Endothelial cell of umbilical vein (primary cell): ENCODE measurements around the gene MISP. TPM values are rescaled to one million over a fixed set of nuclear protein-coding genes. Genes with fewer than 3 reads are reported as not detected.

Experiments used
- BruUV-seq: library from RNA; stranded (reverse); fragments of 400-500 nt; replicated peaks from 2 replicates; lab custom pipeline; 2021; lab: Mats Ljungman, UMichigan
- CTCF ChIA-PET: fragments of 300-600, 350-600 bp; sonication (Branson Sonifier 250); formaldehyde crosslinking; loops from one replicate; lab custom pipeline; 2021; ENCODE audit warnings: antibody characterized with exemption, inconsistent platforms; lab: Charles Lee
- POLR2A ChIA-PET: fragments of 300-600, 350-600 bp; sonication (Branson Sonifier 250); formaldehyde crosslinking; loops from one replicate; lab custom pipeline; 2021; ENCODE audit warnings: antibody characterized with exemption, inconsistent platforms; lab: Charles Lee
- DNase-seq: peaks from one replicate; pipeline ENCODE4 v3.0.0-alpha.2; 2011; ENCODE audit warnings: low read depth, low spot score
- FAIRE-seq: peaks from 2 replicates; lab custom pipeline; 2011; peaks lifted over from hg19 to GRCh38; lab: Jason Lieb, UNC
- H2AFZ ChIP-seq: 2 replicates; pipeline ENCODE4 v1.6.0; 2012; ENCODE audit warnings: low read depth, low read length, control low read depth, inconsistent platforms
- H3K27ac ChIP-seq: 2 replicates; pipeline ENCODE4 v1.5.1; 2011; ENCODE audit warnings: low read depth, mild to moderate bottlenecking, control low read depth, low read length, moderate library complexity; ENCODE audit not compliant: insufficient read depth
- H3K27me3 ChIP-seq, 2 experiments: 2 replicates each; pipeline versions ENCODE4 v1.6.0 to v1.6.1; 2011; ENCODE audit warnings: low read length in 2 of 2, mixed read lengths in 1 of 2; ENCODE audit not compliant: control insufficient read depth in 2 of 2, insufficient read depth in 2 of 2
- H3K36me3 ChIP-seq, 2 experiments: 2 replicates in 1 of 2; 3 replicates in 1 of 2; pipeline ENCODE4 v1.5.1; 2011; ENCODE audit warnings: low read length in 2 of 2, mild to moderate bottlenecking in 1 of 2, moderate library complexity in 1 of 2; ENCODE audit not compliant: control insufficient read depth in 2 of 2, insufficient read depth in 2 of 2; ENCODE audit errors: extremely low read depth in 1 of 2
- H3K4me1 ChIP-seq: 3 replicates; pipeline ENCODE4 v1.5.1; 2011; ENCODE audit warnings: mild to moderate bottlenecking, low read length; ENCODE audit not compliant: control insufficient read depth, insufficient read depth; ENCODE audit errors: extremely low read depth
- H3K4me2 ChIP-seq: 2 replicates; pipeline ENCODE4 v1.6.1; 2011; ENCODE audit warnings: low read length, control low read depth, mixed read lengths; ENCODE audit not compliant: insufficient read depth
- H3K4me3 ChIP-seq, 3 experiments: fragments of 200-600 bp in 1 of 3; sonication (generic), shearing (Covaris generic) in 1 of 3; replicated peaks in 1 of 3; 2 replicates each; pipeline ENCODE4 v1.5.1; 2011 to 2016; ENCODE audit warnings: control low read depth in 3 of 3, low read length in 3 of 3, mild to moderate bottlenecking in 2 of 3, inconsistent platforms in 1 of 3, low read depth in 1 of 3, moderate library complexity in 1 of 3; ENCODE audit not compliant: insufficient read depth in 1 of 3
- H3K79me2 ChIP-seq: 2 replicates; pipeline ENCODE4 v1.6.0; 2012; ENCODE audit warnings: low read length, inconsistent platforms; ENCODE audit not compliant: control insufficient read depth, insufficient read depth
- H3K9ac ChIP-seq: replicated peaks from 2 replicates; pipeline ENCODE3; 2011; ENCODE audit warnings: low read length, control low read depth; ENCODE audit not compliant: insufficient read depth; ENCODE audit errors: extremely low read depth
- H3K9me1 ChIP-seq: replicated peaks from 3 replicates; pipeline ENCODE4 v1.6.0; 2011; ENCODE audit warnings: mild to moderate bottlenecking, low read length; ENCODE audit not compliant: control insufficient read depth, insufficient read depth; ENCODE audit errors: extremely low read depth
- H3K9me3 ChIP-seq: replicated peaks from 2 replicates; pipeline ENCODE4 v1.5.1; 2012; ENCODE audit warnings: low read length, inconsistent platforms; ENCODE audit not compliant: control insufficient read depth, insufficient read depth
- H4K20me1 ChIP-seq: replicated peaks from 2 replicates; pipeline ENCODE3; 2011; ENCODE audit warnings: mild to moderate bottlenecking, low read length; ENCODE audit not compliant: control insufficient read depth, insufficient read depth; ENCODE audit errors: extremely low read depth
- EZH2 ChIP-seq: IDR thresholded peaks from 2 replicates; pipeline ENCODE4 v1.6.1; 2012; ENCODE audit warnings: borderline replicate concordance, low read depth, mild to moderate bottlenecking, moderate library complexity, low read length, inconsistent platforms; ENCODE audit not compliant: severe bottlenecking
- FOS ChIP-seq: IDR thresholded peaks from 2 replicates; pipeline ENCODE4 v1.6.1; 2011; ENCODE audit warnings: mild to moderate bottlenecking, low read length, moderate library complexity, borderline replicate concordance; ENCODE audit not compliant: insufficient read depth
- GATA2 ChIP-seq: IDR thresholded peaks from 2 replicates; pipeline ENCODE4 v1.7.0; 2011; ENCODE audit warnings: low read depth, mild to moderate bottlenecking, moderate library complexity, mixed read lengths, low read length; ENCODE audit not compliant: insufficient read length, insufficient read depth
- POLR2A ChIP-seq: IDR thresholded peaks from 2 replicates; pipeline ENCODE4 v1.6.1; 2012; ENCODE audit warnings: low read depth, mild to moderate bottlenecking, control low read depth, low read length
- POLR2AphosphoS5 ChIP-seq: IDR thresholded peaks from 2 replicates; pipeline ENCODE4 v1.6.1; 2012; ENCODE audit warnings: low read depth, mild to moderate bottlenecking, control low read depth, low read length, moderate library complexity; ENCODE audit not compliant: insufficient read depth
- dilution Hi-C: fragments of 300-500 bp; cut with MboI; formaldehyde crosslinking; loops from one replicate; pipeline ENCODE4 v1.15.0; 2019; ENCODE audit warnings: low sequenced_read_pairs; ENCODE audit not compliant: extremely low pct_ligation_motif_present
- intact Hi-C: fragments of 100-400 bp; cut with micrococcal nuclease; formaldehyde crosslinking; loops from one replicate; pipeline ENCODE4 v1.10.0; 2022
- polyA plus RNA-seq, 4 experiments: library from polyadenylated mRNA; depleted of rRNA in 3 of 4; stranded (reverse) in 3 of 4; unstranded in 1 of 4; fragments of >200 nt; gene quantifications; 2 replicates each; pipeline versions ENCODE4 v1.2.1 to v1.2.3, GENCODE V29; 2011 to 2012; ENCODE audit warnings: missing spikeins in 1 of 4
- total RNA-seq: library from RNA; stranded (reverse); gene quantifications from 2 replicates; pipeline ENCODE4 v1.2.3, GENCODE V29; 2021
- TF ChIP-seq, protein P1 (sequence below): IDR thresholded peaks from 2 replicates; pipeline ENCODE4 v1.6.1; 2011; ENCODE audit not compliant: insufficient read depth, insufficient read length

MISP gene
- total and polyA plus RNA-seq, 2 donors (not counting 3 experiments of a cell fraction or from before 2014, with no cell fraction given) = not detected

DNA sequence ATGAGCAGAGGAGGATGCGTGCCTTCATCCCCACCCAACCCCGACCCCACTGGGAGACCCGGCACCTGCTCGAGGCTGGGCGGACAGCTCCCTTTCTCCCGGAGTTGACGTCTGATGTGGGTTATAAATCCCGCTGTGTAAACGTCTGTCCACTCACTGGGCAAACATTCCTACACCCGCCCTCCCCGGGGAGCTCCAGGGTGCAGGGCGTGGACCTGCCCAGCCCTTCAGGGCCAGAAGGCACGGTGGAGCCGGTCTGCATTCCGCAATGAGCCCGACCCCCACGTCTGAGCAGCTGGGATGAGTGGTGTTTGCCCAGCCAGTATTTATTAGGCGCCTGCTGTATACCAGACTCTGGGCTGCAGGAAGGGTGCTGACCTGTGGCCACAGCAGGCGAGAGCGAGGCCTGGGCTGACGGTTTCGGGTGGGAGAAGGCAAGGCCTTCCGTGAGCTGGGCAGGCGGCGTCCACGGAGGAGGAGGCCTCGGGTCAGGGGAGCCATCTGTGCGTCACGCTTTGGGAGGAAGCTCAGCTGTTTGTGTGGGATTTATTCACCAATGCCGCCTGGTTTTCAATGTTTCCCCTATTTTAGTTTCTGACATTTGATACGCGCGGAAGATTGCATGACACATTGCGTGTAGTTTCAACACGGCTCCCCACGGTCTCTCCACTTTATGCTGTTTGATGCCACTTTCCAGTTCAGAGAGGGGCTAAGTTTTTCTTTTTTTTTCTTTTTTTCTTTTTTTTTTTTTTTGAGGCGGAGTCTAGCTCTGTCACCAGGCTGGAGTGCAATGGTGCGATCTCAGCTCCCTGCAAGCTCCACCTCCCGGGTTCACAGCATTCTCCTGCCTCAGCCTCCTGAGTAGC lies 2.0 kb downstream of the MISP start:
- Histone ChIP-seq H3K4me3 (no peak overlapping the region), H4K20me1 (no peaks in the 10 kb centered on the region), H3K4me2 (no peak overlapping the region), H3K36me3 (no peaks in the 10 kb centered on the region), H2AFZ (no peak overlapping the region), H3K9me1 (no peaks in the 10 kb centered on the region), H3K9ac (no peak overlapping the region), H3K27ac (no peak overlapping the region), H3K9me3 (no peaks in the 10 kb centered on the region), H3K4me1 (no peaks in the 10 kb centered on the region), H3K79me2 (no peaks in the 10 kb centered on the region), H3K27me3 (no peaks in the 10 kb centered on the region)
- DNase-seq (no peak), FAIRE-seq (no peak)
- TF ChIP-seq, protein P1, sequence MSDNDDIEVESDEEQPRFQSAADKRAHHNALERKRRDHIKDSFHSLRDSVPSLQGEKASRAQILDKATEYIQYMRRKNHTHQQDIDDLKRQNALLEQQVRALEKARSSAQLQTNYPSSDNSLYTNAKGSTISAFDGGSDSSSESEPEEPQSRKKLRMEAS = no peak
- TF ChIP-seq POLR2A (no peak), EZH2 (no peak), POLR2AphosphoS5 (no peak), FOS (no peak), GATA2 (no peak)
- POLR2A ChIA-PET = interaction anchor here (0.7 kb wide), 1 partner anchor 13 kb away, joined by 6 read pairs; no protein-coding TSS in a partner anchor
- dilution Hi-C loops (no loop called here), intact Hi-C loops (no loop called here)
- BruUV-seq = no TSS peak
- CTCF ChIA-PET = interaction anchor here (0.7 to 1.3 kb wide), 2 partner anchors 17 to 19 kb away, joined by 3 read pairs; no protein-coding TSS in a partner anchor

DNA sequence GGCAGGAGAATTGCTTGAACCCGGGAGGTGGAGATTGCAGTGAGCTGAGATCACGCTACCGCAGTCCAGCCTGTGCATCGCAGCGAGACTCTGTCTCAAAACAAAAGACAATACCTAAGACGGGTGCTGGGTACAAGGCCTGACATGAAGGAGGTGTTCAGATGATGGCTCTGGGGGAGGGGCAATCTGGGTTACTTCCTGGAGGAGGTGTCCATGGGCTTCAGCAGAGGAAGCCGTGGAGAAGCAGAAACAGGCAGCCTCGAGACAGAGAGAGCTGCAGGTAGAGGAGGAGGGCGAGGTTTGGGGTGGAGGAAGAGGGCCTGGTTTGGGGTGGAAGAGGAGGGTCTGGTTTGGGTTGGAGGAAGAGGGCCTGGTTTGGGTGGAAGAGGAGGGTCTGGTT lies 3.6 kb downstream of the MISP start:
- Histone ChIP-seq H3K4me3 (no peak overlapping the region), H3K27ac (no peak overlapping the region), H3K9me1 (no peaks in the 10 kb centered on the region), H3K79me2 (no peaks in the 10 kb centered on the region), H3K9me3 (no peaks in the 10 kb centered on the region), H3K4me1 (no peaks in the 10 kb centered on the region), H3K36me3 (no peaks in the 10 kb centered on the region), H3K4me2 (no peak overlapping the region), H2AFZ (no peak overlapping the region), H3K9ac (no peak overlapping the region), H4K20me1 (no peaks in the 10 kb centered on the region), H3K27me3 (no peaks in the 10 kb centered on the region)
- dilution Hi-C loops (no loop called here), intact Hi-C loops (no loop called here)
- ChIA-PET CTCF (no interaction called here), POLR2A (no interaction called here)
- DNase-seq (no peak), FAIRE-seq (no peak)
- no TSS peak for BruUV-seq
- TF ChIP-seq, protein P1 = no peak
- TF ChIP-seq POLR2A (no peak), POLR2AphosphoS5 (no peak), FOS (no peak)
